ENCODE data around the gene ZFP36L2.

- TF ChIP-seq FOXA1 (IDR thresholded peaks at IDR 0.05) (no peak), SP1 (IDR thresholded peaks at IDR 0.05) (no peak), CTBP1 (IDR thresholded peaks at IDR 0.05; ENCODE audit: borderline replicate concordance) (no peak), NFRKB (IDR thresholded peaks at IDR 0.05) (no peak), BHLHE40 (IDR thresholded peaks at IDR 0.05; ENCODE audit: borderline replicate concordance) (no peak), ZNF384 (IDR thresholded peaks at IDR 0.05) (no peak), SUZ12 (IDR thresholded peaks at IDR 0.05) (no peak), ELF4 (IDR thresholded peaks at IDR 0.05) (no peak), LEF1 (IDR thresholded peaks at IDR 0.05; ENCODE audit: borderline replicate concordance) (no peak), PKNOX1 (IDR thresholded peaks at IDR 0.05) (no peak), ARNT (IDR thresholded peaks at IDR 0.05) (no peak), L3MBTL2 (conservative IDR thresholded peaks at IDR 0.05) (no peak)
Measured at GRCh38 chr2:43266711-43267111, 40.3 kb upstream of the ZFP36L2 start.
